Neutrophil (primary cell): ENCODE measurements around the gene ATP6V1A.

Source experiments
- H3K27ac ChIP-seq: fragments of 200-600 bp; sonication (generic); 2 replicates; pipeline ENCODE4 v1.5.1; 2016; ENCODE audit warnings: mild to moderate bottlenecking, moderate library complexity
- H3K27me3 ChIP-seq: fragments of 200-600 bp; sonication (generic); 2 replicates; pipeline ENCODE4 v1.6.0; 2016; ENCODE audit warnings: mild to moderate bottlenecking
- H3K36me3 ChIP-seq: fragments of 200-600 bp; sonication (generic); 2 replicates; pipeline ENCODE4 v1.5.1; 2017
- H3K4me1 ChIP-seq, 2 experiments: fragments of 200-600 bp in 1 of 2; sonication (generic) in 1 of 2; 1 replicate in 1 of 2; 2 replicates in 1 of 2; pipeline versions ENCODE4 v1.5.1 to v1.6.1; 2013 to 2016; ENCODE audit warnings: low read depth in 1 of 2, low read length in 1 of 2, mild to moderate bottlenecking in 1 of 2, moderate library complexity in 1 of 2; ENCODE audit not compliant: control insufficient read depth in 1 of 2, insufficient read depth in 1 of 2
- H3K4me3 ChIP-seq, 2 experiments: fragments of 200-600 bp in 1 of 2; sonication (generic) in 1 of 2; 1 replicate in 1 of 2; 2 replicates in 1 of 2; pipeline ENCODE4 v1.5.1; 2013 to 2016; ENCODE audit warnings: low read depth in 1 of 2, low read length in 1 of 2, mild to moderate bottlenecking in 1 of 2, moderate library complexity in 1 of 2
- H3K9me3 ChIP-seq: fragments of 200-600 bp; sonication (generic); 2 replicates; pipeline ENCODE4 v1.5.1; 2016
- CTCF ChIP-seq: fragments of 200-600 bp; sonication (generic); IDR thresholded peaks from 2 replicates; pipeline ENCODE4 v1.5.1; 2016; ENCODE audit warnings: antibody characterized with exemption

ATP6V1A gene

GRCh38 chr3:113852506-113852905 lies 105.7 kb downstream of the ATP6V1A start:
- no peaks in the 10 kb centered on the region for H3K27me3 ChIP-seq
- no peak overlapping the region for H3K27ac ChIP-seq
- H3K9me3 ChIP-seq = no peaks in the 10 kb centered on the region
- TF ChIP-seq CTCF = no peak
- H3K4me1 ChIP-seq = no peaks in the 10 kb centered on the region
- no peaks in the 10 kb centered on the region for H3K36me3 ChIP-seq
- H3K4me3 ChIP-seq = no peak overlapping the region
